SKM-1 (cell line): Measurements from ENCODE around the gene CHAF1A.

Experiments used
- DNase-seq: peaks from one replicate; lab custom pipeline; 2025; ENCODE audit not compliant: unreplicated experiment; lab: John Stamatoyannopoulos, UW

Gene CHAF1A

DNA sequence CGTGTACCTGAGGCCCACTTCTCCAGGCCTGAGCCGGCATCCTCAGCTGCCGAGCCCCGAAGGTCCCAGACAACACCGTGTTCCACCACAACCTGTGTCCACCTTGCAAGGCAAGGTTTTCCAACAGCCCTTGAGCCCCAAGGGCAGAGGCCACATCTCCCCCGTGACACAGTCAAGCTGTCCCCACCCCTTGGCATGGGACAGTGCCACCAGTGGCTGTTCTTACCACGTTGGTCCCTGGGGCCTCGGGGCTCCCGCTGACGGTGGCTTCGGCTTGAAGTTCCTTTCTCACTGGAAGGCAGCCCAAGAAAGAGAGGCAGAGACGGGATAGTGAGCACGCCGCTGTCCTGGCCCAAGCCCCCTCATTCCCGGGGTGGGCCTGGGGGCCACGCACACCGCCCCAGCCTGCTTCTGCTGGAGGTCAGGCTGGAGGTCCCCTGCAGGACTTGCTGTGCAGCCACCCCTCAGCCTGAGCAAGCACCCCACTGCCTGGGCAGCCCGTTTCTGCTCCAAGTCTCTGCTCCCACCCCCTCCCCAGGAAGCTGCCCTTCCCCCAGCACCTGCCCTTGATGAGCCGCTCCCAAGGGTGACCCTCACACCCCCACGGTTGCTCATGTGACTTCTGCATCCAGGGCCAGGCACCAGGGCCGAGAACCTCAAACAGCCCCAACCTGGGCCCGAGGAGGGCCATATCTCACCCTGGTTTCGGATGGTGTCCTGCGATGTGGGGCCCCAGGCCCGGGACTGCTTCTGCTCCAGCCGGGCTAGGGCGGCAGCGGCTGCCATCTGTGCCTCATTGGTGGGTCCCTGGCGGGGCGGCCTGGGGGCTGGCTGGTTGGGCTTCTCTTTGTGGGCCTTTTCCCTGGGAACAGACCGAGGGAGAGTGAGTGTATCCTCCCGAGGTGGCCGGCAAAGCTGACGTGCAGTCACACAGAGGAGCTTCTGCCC, 51.1 kb downstream of the CHAF1A start:
- DNase-seq: no peak

DNA sequence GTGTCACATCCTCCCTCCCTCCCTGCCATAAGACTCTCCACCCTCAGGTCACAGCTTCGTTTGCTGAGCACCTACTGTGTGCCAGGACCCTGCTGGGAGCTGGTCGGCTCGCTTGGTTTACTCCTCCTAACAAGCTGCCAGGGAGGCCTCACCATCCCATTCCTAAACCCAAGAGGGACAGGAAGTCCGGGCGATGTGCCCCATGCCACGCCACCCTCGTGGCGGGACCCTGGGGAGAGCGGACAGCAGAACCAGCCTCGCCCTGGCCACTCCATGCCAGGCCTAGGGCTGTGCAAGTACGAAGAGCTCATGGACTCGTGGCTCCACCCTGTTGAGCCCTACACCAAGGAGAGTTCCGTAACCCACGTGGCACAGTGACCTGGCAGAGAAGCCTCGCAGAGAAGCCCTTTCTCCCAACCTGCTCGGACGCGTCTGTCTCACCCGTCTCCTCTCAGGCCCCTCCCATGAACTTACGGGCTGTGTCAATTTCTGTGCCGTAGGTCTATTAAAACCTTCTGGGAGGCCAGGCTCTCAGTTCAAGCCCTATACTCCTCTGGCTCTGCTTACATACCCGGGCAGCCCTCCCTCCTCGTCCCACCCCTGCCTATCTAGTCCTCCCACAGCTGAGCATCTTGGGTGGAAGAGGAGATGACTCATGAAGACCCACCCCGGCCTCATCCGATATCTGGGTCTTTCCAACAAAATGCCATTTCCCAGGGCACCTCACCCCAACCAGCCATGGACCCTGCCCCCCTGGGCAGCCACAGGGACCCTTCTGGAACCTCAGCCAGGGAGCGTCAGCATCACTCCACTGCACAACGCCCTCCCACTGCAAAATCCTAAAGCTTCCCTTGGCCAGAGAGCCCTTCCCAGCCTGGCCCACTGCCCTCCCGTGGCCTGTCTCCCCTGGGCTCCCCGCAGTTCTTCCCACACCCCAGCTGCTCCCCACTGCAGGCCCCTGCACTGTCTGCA, 52.6 kb downstream of the CHAF1A start:
- no peak for DNase-seq

DNA sequence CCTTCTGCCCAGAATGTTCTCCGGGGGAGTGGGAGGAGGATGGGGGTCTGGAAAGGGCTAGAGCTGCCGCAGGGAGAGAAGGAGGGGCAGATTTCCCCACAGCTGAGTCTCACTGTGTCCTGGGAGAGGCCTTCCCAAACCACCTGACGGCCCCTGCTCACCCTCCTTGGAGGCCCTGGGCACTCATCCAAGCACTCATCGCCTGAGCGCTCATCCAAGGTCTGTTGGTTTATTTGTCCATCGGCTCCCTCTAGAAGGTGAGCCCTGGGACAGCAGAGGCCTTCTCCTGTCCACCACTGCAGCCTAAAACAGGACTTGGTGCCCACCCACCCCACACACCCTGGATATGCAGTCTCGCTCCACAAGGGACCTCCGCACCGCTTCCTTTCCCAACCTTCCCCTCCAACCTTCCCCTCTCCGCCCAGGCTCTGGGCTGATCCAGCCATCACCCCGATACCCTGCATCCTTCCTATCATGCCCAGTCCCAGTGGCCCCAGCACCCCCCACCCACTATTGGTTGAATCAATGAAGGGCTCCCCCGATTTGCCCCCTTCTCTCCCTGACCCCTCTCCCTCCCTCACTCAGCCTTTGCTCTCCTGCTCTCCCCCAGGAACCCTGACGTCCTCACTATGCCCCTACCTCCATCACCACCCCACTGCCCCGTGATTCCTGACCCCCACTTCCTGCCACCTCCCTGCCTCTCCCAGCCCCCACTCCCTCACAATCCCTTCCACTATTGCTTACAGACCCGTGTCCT, 53.5 kb downstream of the CHAF1A start:
- no peak for DNase-seq

DNA sequence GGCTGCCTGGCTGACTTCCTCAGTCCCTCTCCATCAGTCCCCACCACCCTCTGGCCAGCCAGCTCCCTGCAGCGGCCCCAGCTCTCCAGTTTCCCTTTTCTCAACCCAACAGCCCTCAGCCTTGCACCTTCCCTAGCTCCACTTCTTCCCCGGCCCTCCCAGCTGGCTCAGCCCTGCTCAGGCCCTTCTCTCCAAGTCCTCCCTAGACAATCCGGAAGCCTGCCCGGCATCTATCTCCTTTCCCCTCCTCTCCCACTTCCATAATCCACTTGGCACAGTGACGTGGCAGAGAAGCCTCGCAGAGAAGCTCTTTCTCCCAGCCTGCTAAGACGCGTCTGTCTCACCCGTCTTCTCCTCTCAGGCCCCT, 54.0 kb downstream of the CHAF1A start:
- DNase-seq: peak; percentile 17

DNA sequence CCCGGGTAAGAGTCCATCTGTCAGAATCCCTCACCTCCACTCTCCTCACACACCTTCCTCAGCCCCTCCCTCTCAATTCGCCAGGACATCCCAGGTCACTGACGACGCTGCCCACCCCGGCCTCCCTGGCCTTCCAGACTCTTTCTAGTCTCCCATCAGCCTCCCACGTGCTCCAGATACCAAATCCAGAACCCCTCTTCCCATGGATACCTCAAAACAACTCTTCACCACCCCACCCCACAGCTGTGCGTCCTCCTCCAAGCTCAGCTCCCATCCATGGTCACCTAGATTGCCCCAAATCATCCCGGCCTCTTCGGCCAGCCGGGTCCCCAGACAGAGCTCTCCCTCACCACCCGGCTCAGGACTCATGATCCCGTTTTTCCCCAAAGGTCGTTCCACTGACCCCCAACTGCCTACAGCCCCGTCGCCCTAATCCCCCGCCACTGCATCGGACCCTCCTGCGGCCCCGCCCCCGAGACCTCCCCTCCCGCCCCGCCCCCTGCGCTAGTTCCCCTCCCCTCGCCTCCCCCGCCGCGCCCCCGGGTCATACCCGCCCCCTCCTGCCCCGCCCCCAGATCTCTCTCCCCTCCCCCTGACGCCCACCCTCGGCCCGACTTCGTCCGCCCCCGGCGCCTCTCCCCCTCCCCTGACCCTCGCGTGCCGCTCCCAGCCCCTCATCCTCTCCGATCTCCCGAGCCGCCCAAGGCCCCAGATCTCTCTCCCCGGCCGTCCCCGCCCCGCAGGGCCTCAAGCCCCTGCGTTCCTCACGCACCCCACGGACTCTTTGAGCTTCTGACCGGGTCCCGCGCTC, 54.6 kb downstream of the CHAF1A start:
- no peak for DNase-seq

DNA sequence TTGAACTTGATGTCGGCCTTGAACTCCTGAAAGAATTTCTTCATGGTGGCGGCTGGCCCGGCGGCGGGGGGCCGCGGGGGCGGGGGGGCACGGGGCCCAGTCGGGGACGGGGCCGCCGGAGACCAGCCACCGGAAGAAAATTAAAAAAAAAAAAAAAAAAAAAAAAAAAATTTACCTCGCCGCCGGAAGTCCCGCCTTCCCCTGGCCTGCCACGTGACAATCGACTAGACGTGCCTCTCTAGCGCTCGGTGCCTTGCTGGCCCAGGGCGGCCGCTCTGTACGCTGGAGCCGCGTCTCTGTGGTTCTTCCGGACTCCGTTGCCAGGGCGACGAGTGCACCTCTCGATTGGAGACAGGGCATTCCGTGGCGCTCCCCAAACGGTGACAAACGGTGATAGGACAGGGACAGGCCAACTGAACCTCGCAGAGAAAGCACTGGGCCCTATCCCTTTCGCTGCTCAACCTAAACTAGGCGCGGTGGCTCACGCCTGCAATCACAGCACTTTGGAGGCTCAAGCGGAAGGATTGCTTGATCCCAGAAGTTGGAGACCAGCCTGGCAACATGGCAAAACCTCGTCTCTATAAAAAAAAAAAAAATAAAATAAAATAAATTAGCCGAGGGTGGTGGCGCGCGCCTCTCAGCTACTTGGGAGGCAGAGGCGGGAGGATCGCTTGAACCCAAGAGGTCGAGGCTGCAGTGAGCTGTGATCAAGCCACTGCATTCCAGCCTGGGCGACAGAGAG, 55.4 kb downstream of the CHAF1A start, which contains the start of gene UBXN6:
Gene UBXN6 (minus strand): TSS at position 141 of the 742 bp plus-strand sequence. CDS start 97 bp downstream, at position 44.
- peak; percentile 89 for DNase-seq

DNA sequence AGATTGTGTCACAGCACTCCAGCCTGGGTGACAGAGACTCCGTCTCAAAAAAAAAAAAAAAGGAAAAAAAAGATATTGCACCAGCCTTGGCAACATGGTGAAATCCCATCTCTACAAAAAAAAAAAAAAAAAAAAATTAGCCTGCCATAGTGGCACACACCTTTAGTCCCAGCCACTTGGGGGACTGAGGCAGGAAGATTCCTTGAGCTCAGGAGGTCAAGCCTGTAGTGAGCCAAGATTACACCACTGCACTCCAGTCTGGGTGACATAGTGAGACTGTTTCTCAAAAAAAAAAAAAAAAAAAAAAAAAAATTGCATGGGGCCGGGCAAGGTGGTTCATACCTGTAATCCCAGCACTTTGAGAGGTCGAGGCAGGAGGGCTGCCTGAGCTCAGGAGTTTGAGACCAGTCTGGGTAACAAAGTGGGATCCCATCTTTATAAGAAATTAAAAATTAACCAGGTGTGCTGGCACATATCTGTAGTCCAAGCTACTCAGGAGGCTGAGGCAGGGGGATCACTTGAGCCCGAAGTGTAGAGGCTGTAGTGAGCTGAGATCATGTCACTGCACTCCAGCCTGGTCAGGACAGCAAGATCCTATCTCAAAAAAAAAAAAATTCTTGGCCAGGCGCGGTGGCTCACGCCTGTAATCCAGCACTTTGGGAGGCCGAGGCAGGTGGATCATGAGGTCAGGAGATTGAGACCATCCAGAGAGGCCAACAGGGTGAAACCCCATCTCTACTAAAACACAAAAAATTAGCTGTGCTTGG, 62.6 kb downstream of the CHAF1A start:
- DNase-seq: no peak

DNA sequence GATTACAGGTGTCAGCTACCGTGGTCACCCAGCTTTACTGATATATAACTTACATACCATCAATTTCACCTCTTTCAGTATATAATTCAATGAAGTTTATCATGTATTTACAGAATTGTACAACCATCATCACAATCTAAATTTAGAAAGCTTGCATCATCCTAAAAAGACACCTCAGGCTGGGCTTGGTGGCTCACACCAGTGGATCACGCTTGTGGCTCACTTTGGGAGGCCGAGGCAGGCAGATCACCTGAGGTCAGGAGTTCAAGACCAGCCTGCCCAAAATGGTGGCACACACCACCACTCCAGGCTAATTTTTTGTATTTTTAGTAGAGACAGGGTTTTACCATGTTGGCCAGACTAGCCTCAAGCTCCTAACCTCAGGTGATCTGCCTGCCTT, 65.4 kb downstream of the CHAF1A start:
- DNase-seq: no peak

DNA sequence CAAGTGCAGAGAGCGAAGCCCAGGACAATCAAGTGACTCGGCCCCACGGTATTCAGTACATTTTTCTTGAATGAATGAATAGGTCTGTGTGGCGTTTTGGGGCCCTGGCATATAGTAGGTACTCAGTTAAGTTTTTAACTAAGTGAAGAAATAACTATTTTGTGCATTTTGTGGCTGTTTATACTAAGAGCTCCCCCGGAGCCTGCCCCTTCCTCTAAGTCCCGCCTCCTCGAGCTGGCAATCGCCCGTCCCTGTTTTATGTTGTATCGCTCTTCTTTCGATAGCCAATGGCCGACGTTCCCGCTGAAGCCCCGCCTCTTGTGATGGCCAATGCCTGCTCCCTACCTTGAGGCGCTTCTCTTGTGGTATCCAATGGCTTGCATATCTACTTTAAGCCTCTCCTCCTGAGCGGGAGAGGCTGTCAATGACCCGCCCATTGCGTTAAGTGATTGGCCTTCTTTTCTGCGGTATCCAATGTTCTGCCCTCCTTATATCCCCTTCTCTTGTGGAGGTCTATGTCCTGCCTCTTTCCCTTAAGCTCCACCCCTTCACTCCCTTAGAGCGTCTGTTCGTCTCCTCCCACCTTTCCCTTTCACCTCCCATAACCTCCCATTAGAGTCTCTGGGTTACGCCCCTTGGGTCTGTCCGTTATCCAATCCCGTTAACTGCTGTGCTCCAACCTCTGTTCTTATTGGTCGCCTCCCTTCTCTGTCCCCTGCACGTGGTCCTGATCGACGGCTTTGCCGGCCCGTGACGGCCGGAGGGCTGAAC, 69.1 kb downstream of the CHAF1A start:
- DNase-seq: peak; percentile 100

DNA sequence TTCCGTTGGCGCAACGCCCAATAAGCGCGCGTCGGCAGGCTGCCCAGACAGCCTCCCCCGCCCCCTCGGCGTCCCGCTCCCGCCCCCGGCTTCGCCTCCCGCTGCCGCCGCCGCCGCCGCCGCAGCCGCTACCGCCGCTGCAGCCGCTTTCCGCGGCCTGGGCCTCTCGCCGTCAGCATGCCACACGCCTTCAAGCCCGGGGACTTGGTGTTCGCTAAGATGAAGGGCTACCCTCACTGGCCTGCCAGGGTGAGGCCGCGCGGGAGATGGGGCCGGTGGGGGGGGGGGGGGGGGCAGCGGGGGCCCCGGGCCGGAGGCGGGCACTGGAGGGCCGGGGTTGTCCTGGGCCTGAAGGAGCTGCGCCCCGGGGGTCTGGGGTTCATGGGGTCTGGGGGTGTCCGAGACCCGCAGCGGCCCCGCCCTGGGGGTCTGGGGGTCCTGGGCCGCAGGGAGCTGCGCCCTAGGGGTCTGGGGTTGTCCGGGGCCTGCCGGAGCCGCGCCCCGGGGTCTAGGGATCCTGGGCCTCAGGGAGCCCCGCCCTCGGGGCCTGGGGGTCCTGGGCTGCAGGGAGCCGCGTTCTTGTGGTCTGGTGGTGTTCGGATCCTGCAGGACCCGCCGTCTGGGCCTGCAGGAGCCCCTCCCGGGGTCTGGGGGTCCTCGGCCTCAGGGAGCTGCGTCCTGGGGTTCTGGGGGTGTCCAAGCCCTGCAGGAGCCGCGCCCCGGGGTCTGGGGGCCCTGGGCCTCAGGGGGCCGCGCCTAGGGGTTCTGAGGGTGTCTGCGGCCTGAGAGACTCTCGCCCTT, 69.9 kb downstream of the CHAF1A start, which contains the start of gene HDGFL2:
Gene HDGFL2 (plus strand): TSS at position 124 of the 801 bp plus-strand sequence. CDS start 54 bp downstream, at position 178.
- no peak for DNase-seq

DNA sequence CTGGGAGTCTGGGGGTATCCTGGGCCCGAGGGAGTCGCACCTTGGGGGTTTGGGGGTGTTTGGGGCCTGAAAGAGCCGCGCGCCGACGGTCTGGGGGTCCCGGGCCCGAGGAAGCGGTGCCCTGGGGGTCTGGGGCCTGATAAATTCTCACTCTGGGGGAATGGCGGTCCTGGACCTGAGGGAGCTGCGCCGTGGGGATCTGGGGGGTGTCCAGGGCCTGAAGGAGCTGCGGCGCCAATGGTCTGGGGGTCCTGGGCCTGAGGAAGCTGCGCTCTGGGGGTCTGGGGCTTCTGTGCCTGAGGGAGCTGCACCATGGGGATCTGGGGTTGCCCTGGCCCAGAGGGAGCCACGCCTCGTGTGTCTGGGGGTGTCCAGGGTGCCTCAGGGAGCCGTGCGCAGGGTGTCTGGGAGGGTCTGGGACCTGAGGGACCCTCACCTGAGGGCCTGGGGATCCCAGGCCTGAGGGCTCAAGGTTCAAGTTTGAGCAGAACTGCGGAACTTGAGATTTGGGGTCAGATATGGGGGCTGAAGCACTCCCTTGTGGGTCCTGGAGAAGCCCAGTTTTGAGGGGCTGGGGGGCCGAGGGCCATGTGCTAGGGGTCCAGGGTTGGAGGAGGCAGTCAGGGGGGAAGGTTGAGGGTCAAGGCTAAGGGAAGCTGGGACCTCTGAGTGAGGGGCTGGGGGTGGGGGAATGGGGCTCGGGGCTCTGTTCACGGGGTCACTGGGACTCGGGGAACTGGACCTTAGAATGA, 70.7 kb downstream of the CHAF1A start:
- no peak for DNase-seq

DNA sequence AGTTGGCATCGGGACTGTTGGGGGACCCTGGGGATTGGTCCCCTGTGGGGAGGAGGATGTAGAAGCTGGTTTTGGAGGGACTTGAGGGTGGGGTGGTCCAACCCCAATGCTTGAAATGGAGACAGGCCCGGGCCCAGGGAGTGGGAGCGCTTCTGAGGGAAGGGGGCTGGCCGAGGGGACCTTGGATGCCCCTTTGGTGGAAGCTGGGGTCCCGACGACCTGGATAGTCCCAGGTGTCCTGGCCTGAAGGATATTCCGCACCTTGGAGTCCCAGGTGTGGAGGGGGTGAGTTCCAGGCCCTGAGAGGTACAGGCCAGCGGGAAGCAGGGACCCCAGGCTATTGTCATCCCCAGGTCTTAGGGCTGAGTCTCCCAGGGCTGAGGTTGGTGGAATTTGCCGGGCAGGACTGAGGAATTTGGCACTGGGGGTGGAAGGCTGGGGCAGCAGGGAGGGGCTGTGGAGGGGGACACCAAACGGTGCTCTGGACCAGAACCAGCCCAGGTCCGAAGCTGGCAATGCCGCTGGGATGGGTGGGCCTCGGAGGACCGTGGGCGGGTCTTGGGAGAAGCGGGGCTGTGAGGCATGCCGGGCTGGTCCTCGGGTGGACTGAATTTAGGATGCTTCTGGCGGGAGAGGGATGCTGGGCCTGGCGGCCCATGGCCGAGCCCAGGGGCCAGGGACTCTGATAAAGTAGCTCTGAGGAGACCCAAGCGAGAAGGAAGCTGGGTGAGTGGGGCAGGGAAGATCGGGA, 71.5 kb downstream of the CHAF1A start:
- DNase-seq: no peak

DNA sequence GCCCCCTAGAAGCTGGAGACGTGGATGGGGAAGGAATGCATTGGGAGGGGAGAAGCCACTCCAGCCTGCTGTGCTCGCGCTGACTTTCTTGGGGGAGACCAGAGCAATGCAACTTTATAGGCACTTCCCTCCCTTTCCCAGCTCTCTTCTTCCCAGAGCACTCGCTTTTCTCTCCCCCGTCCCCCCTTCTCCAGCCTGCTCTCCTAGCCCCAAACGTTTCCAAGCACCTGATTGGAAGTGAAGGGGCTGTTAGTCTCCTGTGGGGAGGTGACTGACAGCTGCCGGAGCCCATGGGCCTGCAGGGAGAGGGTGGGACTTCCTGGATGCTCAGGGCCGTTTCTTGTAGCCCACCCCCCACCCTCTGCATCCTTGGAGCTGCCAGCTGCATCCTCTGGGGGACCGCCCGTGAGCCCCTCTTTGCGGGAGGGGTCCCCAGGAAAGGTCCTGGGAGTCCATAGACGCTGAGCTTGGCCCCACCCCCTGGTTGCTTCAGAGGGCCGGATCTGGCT, 72.1 kb downstream of the CHAF1A start:
- DNase-seq: no peak

DNA sequence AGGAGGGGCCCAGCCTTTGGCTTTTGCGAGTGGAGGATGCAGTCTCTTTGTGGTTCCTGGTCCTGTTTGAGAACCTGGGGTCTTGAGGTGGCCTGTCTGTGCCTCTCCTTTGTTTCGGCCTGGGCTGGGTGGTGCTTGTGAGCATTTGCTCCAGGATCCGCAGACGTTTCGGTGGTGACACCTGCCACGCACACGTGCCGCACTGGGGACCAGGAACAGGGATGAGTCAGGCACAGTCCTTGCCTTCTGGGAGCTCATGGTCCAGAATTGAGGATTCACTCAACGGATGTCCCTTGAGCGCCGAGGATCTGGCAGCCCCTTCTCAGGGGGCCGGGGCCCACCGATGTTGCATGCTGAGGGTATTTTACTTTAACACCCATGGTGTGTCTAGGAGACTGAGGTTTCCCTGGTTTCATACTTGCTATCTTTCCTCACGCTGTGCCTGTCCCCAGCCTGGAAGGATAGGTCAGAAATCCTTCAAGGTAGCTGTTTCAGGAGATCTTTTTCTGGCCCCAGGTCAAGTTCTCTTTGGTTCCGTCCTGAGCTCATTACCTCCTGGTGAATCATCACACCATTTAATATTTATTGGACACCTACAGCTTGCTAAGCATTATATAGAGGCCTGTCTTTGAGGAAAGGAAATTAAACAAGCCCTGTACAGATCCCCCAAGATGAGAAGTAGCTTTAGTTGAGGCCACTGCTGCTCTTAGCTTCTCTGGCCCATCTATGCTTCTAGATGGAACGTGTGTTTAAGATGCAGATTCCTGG, 74.8 kb downstream of the CHAF1A start:
- DNase-seq: no peak
